K562 (cell line): Measurements from ENCODE around the gene RET. TPM values are rescaled to one million over a fixed set of nuclear protein-coding genes. Genes with fewer than 3 reads are reported as not detected.

Source experiments
- ATAC-seq: fragments of 200-7000 bp; cut with Tn5 transposase; 3 replicates; pipeline ENCODE4 v1.9.1; 2020; ENCODE audit warnings: moderate library complexity
- BruUV-seq: library from RNA; stranded (reverse); fragments of 400-500 nt; replicated peaks from 2 replicates; lab custom pipeline; 2021; lab: Mats Ljungman, UMichigan
- CTCF ChIA-PET: fragments of 300-600 bp; formaldehyde crosslinking; extraction: SDS; loops from one replicate; lab custom pipeline; 2021; ENCODE audit warnings: low intra/inter-chr PET ratio; lab: Yijun Ruan, JAX
- POLR2A ChIA-PET: fragments of 300-600, 350-650 bp; sonication (Branson Sonifier 250); formaldehyde crosslinking; extraction: SDS; loops from one replicate; lab custom pipeline; 2021; ENCODE audit warnings: antibody characterized with exemption, inconsistent platforms; lab: Yijun Ruan, JAX
- DNase-seq, 4 experiments: peaks; one replicate each; pipeline versions ENCODE4 v3.0.0 to v3.0.0-alpha.2; 2011 to 2018; ENCODE audit warnings: low spot score in 3 of 4, mixed read lengths in 3 of 4; ENCODE audit errors: extremely low read depth in 1 of 4
- FAIRE-seq: peaks from 2 replicates; lab custom pipeline; 2011; peaks lifted over from hg19 to GRCh38; lab: Jason Lieb, UNC
- H2AFZ ChIP-seq: 2 replicates; pipeline ENCODE4 v1.6.0; 2011; ENCODE audit warnings: low read depth, low read length, control low read depth, inconsistent platforms
- H3K27ac ChIP-seq: fragments of 200-600 bp; 3 replicates; pipeline ENCODE4 v1.8.0; 2011; ENCODE audit warnings: low read depth, mild to moderate bottlenecking, control low read depth, inconsistent platforms, low read length, moderate library complexity, mixed read lengths; ENCODE audit errors: extremely low read depth
- H3K27me3 ChIP-seq, 2 experiments: fragments of 300-600 bp in 1 of 2; 2 replicates in 1 of 2; 3 replicates in 1 of 2; pipeline versions ENCODE4 v1.6.0 to v1.8.0; 2011; ENCODE audit warnings: inconsistent platforms in 2 of 2, low read length in 2 of 2, mild to moderate bottlenecking in 1 of 2, mixed read lengths in 1 of 2, moderate library complexity in 1 of 2; ENCODE audit not compliant: control insufficient read depth in 2 of 2, insufficient read depth in 2 of 2
- H3K36me3 ChIP-seq: fragments of 300-600 bp; 3 replicates; pipeline ENCODE4 v1.8.0; 2011; ENCODE audit warnings: mild to moderate bottlenecking, low read length, inconsistent platforms; ENCODE audit not compliant: control insufficient read depth, insufficient read depth
- H3K4me1 ChIP-seq, 2 experiments: fragments of 200-600 bp in 1 of 2; replicated peaks in 1 of 2; 2 replicates in 1 of 2; 3 replicates in 1 of 2; pipeline versions ENCODE4 v1.5.1 to v1.8.0; 2011; ENCODE audit warnings: inconsistent platforms in 2 of 2, low read length in 2 of 2, mild to moderate bottlenecking in 1 of 2, mixed read lengths in 1 of 2, moderate library complexity in 1 of 2; ENCODE audit not compliant: control insufficient read depth in 2 of 2, insufficient read depth in 2 of 2
- H3K4me2 ChIP-seq: 2 replicates; pipeline ENCODE4 v1.6.1; 2011; ENCODE audit warnings: low read length, control low read depth, inconsistent platforms, mixed read lengths; ENCODE audit not compliant: insufficient read depth
- H3K4me3 ChIP-seq: fragments of 200-600 bp; sonication (generic), shearing (Covaris generic); 2 replicates; pipeline ENCODE4 v1.5.1; 2016; ENCODE audit warnings: control low read depth, inconsistent platforms
- H3K79me2 ChIP-seq: fragments of 200-600 bp; 3 replicates; pipeline ENCODE4 v1.8.0; 2011; ENCODE audit warnings: low read length, inconsistent platforms; ENCODE audit not compliant: control insufficient read depth, insufficient read depth
- H3K9ac ChIP-seq, 2 experiments: 2 replicates each; pipeline versions ENCODE4 v1.6.0 to v1.6.1; 2011; ENCODE audit warnings: low read depth in 2 of 2, low read length in 2 of 2, control low read depth in 1 of 2, inconsistent platforms in 1 of 2, mild to moderate bottlenecking in 1 of 2, mixed read lengths in 1 of 2; ENCODE audit not compliant: insufficient read depth in 1 of 2
- H3K9me1 ChIP-seq: one replicate; pipeline ENCODE4 v1.6.0; 2011; ENCODE audit warnings: inconsistent platforms, mild to moderate bottlenecking, low read length, moderate library complexity; ENCODE audit not compliant: control insufficient read depth, insufficient read depth
- H3K9me3 ChIP-seq: replicated peaks from 2 replicates; pipeline ENCODE4 v1.5.1; 2011; ENCODE audit warnings: low read depth, low read length, inconsistent platforms; ENCODE audit not compliant: control insufficient read depth, insufficient read depth
- H4K20me1 ChIP-seq: replicated peaks from 2 replicates; pipeline ENCODE4 v1.6.1; 2011; ENCODE audit warnings: low read length, inconsistent platforms, mixed read lengths; ENCODE audit not compliant: control insufficient read depth, insufficient read depth
- CBX5 ChIP-seq: IDR thresholded peaks from 2 replicates; pipeline ENCODE4 v1.6.1; 2014; ENCODE audit warnings: low read depth, borderline replicate concordance
- ERF ChIP-seq: fragments of 450-650 bp; formaldehyde crosslinking; IDR thresholded peaks from 2 replicates; pipeline ENCODE4 v1.4.0; 2020; ENCODE audit warnings: mild to moderate bottlenecking, mixed read lengths
- FOXJ3 ChIP-seq: sonication (generic); formaldehyde crosslinking; IDR thresholded peaks from 2 replicates; pipeline ENCODE4 v1.4.0; 2020; ENCODE audit warnings: mild to moderate bottlenecking, missing genetic modification reagents
- GTF2B ChIP-seq: IDR thresholded peaks from 2 replicates; pipeline ENCODE4 v1.6.1; 2011; ENCODE audit not compliant: insufficient read length; ENCODE audit errors: extremely low read depth
- KAT7 ChIP-seq: sonication (generic); formaldehyde crosslinking; IDR thresholded peaks from 2 replicates; pipeline ENCODE4 v1.8.0; 2022; ENCODE audit warnings: missing genetic modification reagents, mild to moderate bottlenecking, borderline replicate concordance
- KLF16 ChIP-seq: IDR thresholded peaks from 2 replicates; pipeline ENCODE4 v1.6.1; 2016; ENCODE audit warnings: antibody characterized with exemption
- MED1 ChIP-seq: sonication (generic); formaldehyde crosslinking; IDR thresholded peaks from 2 replicates; pipeline ENCODE4 v1.8.1; 2023; ENCODE audit warnings: missing genetic modification reagents, borderline replicate concordance
- MLLT1 ChIP-seq, 2 experiments: fragments of 450-650 bp; IDR thresholded peaks; 2 replicates each; pipeline ENCODE4 v1.6.1; 2016
- POLR3A ChIP-seq: IDR thresholded peaks from 2 replicates; pipeline ENCODE4 v1.6.1; 2011; ENCODE audit warnings: borderline replicate concordance, mild to moderate bottlenecking, moderate library complexity; ENCODE audit not compliant: insufficient read length, insufficient read depth; ENCODE audit errors: extremely low read depth
- RBM15 ChIP-seq: fragments of 200-400 bp; formaldehyde crosslinking; IDR thresholded peaks from 2 replicates; pipeline ENCODE4 v1.6.1; 2018; ENCODE audit warnings: mild to moderate bottlenecking, low read length, moderate library complexity; ENCODE audit not compliant: insufficient read depth
- RNF219 ChIP-seq: fragments of 250-450 bp; sonication (Bioruptor Pico); IDR thresholded peaks from 2 replicates; pipeline ENCODE4 v1.5.0; 2022; ENCODE audit warnings: mild to moderate bottlenecking
- SIN3A ChIP-seq, 2 experiments: fragments of 150-350 bp in 1 of 2; IDR thresholded peaks; 2 replicates each; pipeline ENCODE4 v1.6.1; 2011 to 2016; ENCODE audit warnings: borderline replicate concordance in 2 of 2, low read depth in 2 of 2, low read length in 2 of 2, mild to moderate bottlenecking in 2 of 2, moderate library complexity in 2 of 2; ENCODE audit not compliant: control insufficient read depth in 1 of 2
- XRCC3 ChIP-seq: fragments of 450-650 bp; IDR thresholded peaks from 2 replicates; pipeline ENCODE4 v1.6.1; 2017; ENCODE audit warnings: mild to moderate bottlenecking, moderate library complexity
- ZNF143 ChIP-seq: sonication (generic); formaldehyde crosslinking; IDR thresholded peaks from 2 replicates; pipeline ENCODE4 v1.9.0; 2022; ENCODE audit warnings: mild to moderate bottlenecking, missing genetic modification reagents
- ZNF280B ChIP-seq: fragments of 250-450 bp; sonication (Bioruptor Pico); IDR thresholded peaks from 2 replicates; pipeline ENCODE4 v1.5.1; 2021; ENCODE audit warnings: mild to moderate bottlenecking
- ZSCAN29 ChIP-seq: fragments of 450-650 bp; IDR thresholded peaks from 2 replicates; pipeline ENCODE4 v1.6.1; 2017
- WGBS: fragments of 100-300 bp; shearing (Covaris generic); methylation state at CpG from one replicate; pipeline ENCODE4 v1.1.6; 2016; ENCODE audit warnings: low coverage, mixed read lengths; ENCODE audit not compliant: insufficient coverage; ENCODE audit errors: missing lambda C conversion rate; 5-methylcytosine and 5-hydroxymethylcytosine counted together
- in situ Hi-C: fragments of 300-500 bp; cut with MboI; formaldehyde crosslinking; loops from 4 replicates; pipeline ENCODE4 v1.15.0; 2018; ENCODE audit warnings: inconsistent platforms, mixed read lengths
- intact Hi-C: fragments of 100-400 bp; cut with micrococcal nuclease; formaldehyde crosslinking; loops from 2 replicates; pipeline ENCODE4 v1.14.2; 2022
- polyA plus RNA-seq, 8 experiments: library from polyadenylated mRNA; depleted of rRNA in 4 of 8; stranded (reverse) in 5 of 8; unstranded in 3 of 8; fragments of >200 nt; fragmentation: Nextera tagmentation in 2 of 8; fragmentation: Illumina TruSeq in 1 of 8; extraction: Ambion mirVana in 2 of 8; extraction: Trizol in 1 of 8; gene quantifications; 2 replicates each; pipeline versions ENCODE4 v1.2.1 to v1.2.3, GENCODE V29; 2011 to 2014; ENCODE audit warnings: inconsistent platforms in 1 of 8, missing spikeins in 1 of 8
- total RNA-seq, 7 experiments: library from RNA; depleted of rRNA in 6 of 7; stranded (reverse); fragments of >200 nt in 6 of 7; fragmentation: Illumina TruSeq in 2 of 7; extraction: Trizol in 2 of 7; gene quantifications; 2 replicates each; pipeline versions ENCODE4 v1.2.1 to v1.2.3, GENCODE V29; 2011 to 2021; ENCODE audit warnings: low replicate concordance in 1 of 7

Gene RET
- total and polyA plus RNA-seq, 9 of the 15 experiments (the other 6 are each of a cell fraction or from before 2014, with no cell fraction given), result 0.04 to 0.05 TPM; not detected in 7

DNA sequence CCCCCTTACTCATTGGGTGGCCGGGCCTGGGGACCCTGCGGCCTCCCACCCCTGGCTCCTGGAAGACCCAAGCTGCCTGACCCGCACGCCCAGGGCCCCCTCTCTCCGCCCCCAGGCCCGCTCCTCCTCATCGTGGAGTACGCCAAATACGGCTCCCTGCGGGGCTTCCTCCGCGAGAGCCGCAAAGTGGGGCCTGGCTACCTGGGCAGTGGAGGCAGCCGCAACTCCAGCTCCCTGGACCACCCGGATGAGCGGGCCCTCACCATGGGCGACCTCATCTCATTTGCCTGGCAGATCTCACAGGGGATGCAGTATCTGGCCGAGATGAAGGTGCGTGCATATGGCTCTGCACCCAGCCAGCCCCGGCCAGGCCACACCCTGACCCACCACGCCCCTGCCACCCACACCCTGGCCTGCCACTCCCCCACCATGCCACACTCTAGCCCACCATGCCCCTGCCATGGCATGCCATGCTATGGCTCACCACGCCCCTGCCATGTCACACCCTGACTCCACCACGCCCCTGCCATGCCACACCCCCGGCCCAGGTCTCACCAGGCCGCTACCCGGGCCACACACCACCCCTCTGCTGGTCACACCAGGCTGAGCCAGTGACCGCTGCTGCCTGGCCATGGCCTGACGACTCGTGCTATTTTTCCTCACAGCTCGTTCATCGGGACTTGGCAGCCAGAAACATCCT, 42.7 kb downstream of the RET start:
- H3K9me3 ChIP-seq, result no peaks in the 10 kb centered on the region
- intact Hi-C loops (no loop called here), in situ Hi-C loops (no loop called here)
- no peak overlapping the region for H2AFZ ChIP-seq
- no peak overlapping the region for H3K4me3 ChIP-seq
- peaks cover 7% of the 10 kb centered on the region; the same call in 1 of the 2 replicates for H4K20me1 ChIP-seq
- H3K4me1 ChIP-seq, result peaks cover 0 to 14% of the 10 kb centered on the region in 2 experiments; a peak in 1 of 5 replicates
- no peaks in the 10 kb centered on the region for H3K9me1 ChIP-seq
- H3K79me2 ChIP-seq, result no peaks in the 10 kb centered on the region
- DNase-seq (no peak), FAIRE-seq (no peak), ATAC-seq (no peak)
- H3K27ac ChIP-seq, result no peak overlapping the region
- POLR2A ChIA-PET, result interaction anchor here (0.6 to 0.7 kb wide), 2 partner anchors 14 to 135 kb away, joined by 3 read pairs; no protein-coding TSS in a partner anchor
- no peak overlapping the region for H3K4me2 ChIP-seq
- CTCF ChIA-PET, result no interaction called here
- 19% methylated on average over 25 of the region's 31 CpGs for WGBS
- no TSS peak for BruUV-seq
- H3K36me3 ChIP-seq, result no peaks in the 10 kb centered on the region
- H3K27me3 ChIP-seq, result peaks cover 8 to 83% of the 10 kb centered on the region in 2 experiments; a peak in 4 of 5 replicates
- TF ChIP-seq XRCC3, result no peak
- no peak for TF ChIP-seq RNF219
- no peak for TF ChIP-seq MLLT1 (IDR thresholded peaks at IDR 0.05)
- no peak for TF ChIP-seq POLR3A
- TF ChIP-seq ZNF143 (CRISPR knock-in tag), result no peak
- TF ChIP-seq ZNF280B, result no peak
- no peak for TF ChIP-seq CBX5
- no peak for TF ChIP-seq ERF (CRISPR knock-in tag)
- no peak for TF ChIP-seq MED1 (CRISPR knock-in tag)
- TF ChIP-seq RBM15, result no peak
- no peak for TF ChIP-seq KLF16
- no peak for TF ChIP-seq ZSCAN29
- TF ChIP-seq KAT7 (CRISPR knock-in tag), result no peak
- no peak for TF ChIP-seq GTF2B
- no peak for TF ChIP-seq FOXJ3 (CRISPR knock-in tag)
- TF ChIP-seq SIN3A (IDR thresholded peaks at IDR 0.05; ENCODE audit: borderline replicate concordance in 2 of 2, control insufficient read depth in 1 of 2, low read depth in 2 of 2, low read length in 2 of 2), result no peak
- no peak overlapping the region for H3K9ac ChIP-seq
